Measurements from ENCODE around the gene MSI2. TPM values are rescaled to one million over a fixed set of nuclear protein-coding genes. Genes with fewer than 3 reads are reported as not detected.

MSI2 gene
- total RNA-seq, 1 donor from 2014 or later: 26.6 TPM

- no peak for TF ChIP-seq CTCF (conservative IDR thresholded peaks at IDR 0.05; ENCODE audit: low read depth, low read length)
- no peak overlapping the region for H3K4me3 ChIP-seq (ENCODE audit: low read depth, low read length)
- no peak for DNase-seq (ENCODE audit: low read depth)
These were observed 81.1 kb downstream of the MSI2 start for GRCh38 chr17:57337390-57337789.

GRCh38 chr17:57338257-57338914 lies 82.1 kb downstream of the MSI2 start:
- H3K4me3 ChIP-seq (ENCODE audit: low read depth, low read length): no peak overlapping the region
- no peak for TF ChIP-seq CTCF (conservative IDR thresholded peaks at IDR 0.05; ENCODE audit: low read depth, low read length)
- DNase-seq (ENCODE audit: low read depth): no peak

DNA sequence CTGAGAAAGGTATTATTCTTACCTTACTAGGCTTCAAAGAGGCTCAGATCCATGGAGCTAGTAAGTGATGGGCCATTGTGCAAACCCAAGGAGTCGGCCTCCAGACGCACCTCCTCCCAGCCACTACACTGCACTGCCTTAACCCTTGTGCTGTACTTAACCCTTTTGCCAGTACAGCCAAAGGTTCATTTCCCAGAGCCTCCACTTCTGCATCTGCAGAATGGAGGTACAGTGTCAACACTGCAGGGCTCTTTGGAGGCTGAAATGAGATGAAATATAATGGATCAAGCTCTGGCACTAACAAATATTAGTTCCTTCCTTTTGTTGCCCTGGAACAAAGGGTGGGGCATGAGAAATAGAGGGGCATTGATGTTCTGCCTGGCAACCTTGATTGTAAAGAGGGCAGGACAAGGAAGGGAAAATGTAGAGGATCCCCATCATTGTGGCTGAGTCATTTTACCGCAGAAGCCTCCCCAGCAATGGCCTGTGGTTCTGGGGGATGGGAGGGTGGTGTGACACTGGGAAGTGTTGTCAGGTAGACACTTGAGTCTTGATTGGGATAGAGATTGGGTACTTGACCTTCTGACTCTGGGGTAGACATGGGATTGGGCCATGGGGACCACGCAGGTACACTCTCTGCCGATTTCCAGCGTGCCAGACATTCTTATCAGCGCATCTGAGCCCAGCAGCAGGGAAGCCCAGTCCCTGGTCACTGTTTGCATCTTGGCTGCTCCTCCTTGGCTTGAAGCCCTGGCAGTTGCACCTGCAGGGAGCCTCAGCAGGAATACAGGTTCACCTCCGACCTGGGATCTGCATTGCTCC lies 84.0 kb downstream of the MSI2 start:
- no peak for DNase-seq (ENCODE audit: low read depth)
- H3K4me3 ChIP-seq (ENCODE audit: low read depth, low read length): no peak overlapping the region
- no peak for TF ChIP-seq CTCF (conservative IDR thresholded peaks at IDR 0.05; ENCODE audit: low read depth, low read length)

DNA sequence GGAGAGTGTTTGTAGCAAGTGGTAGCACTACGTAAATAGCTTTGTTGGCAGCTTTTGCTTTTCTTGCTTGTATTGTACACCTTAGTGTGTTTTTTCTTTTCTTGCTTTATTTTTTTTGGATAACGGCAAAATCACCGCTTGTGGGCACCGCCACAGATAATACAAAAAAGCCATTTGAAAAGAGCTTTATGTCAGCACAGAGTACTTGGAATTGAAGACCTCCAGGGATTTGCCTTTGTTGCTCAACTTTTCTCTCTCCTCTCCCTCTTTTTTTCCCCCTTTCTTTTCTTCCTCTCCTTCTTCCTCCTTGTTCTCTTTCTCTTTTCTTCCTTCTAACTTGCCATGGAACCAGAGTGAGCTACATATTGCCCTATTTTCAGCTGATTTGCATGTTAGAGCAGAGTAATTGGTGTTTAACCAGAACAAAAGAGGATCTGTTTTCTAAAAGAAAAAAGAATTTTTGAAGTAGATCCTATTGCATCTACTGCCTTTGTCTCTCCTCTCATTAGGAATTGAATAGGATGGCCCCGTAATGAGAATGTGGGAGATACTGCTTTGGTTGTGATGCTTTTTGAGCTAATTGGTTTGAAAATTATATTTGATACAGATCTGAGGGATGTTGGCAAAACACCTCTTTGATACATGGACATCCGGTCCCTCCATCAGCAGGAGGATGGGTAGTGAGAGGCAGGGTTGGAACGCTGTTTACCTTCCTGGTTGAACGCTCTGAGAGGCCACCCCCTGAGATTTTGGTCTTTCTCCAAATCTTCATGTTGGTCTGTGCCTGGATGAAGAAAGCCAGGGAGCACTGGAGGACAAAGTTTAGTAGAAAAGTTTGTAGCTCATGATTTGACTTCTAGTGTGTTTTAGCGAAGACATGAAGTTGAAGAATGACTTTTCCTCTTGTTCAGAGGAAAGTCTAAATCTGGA lies 85.6 kb downstream of the MSI2 start:
- H3K4me3 ChIP-seq (ENCODE audit: low read depth, low read length): no peak overlapping the region
- no peak for TF ChIP-seq CTCF (conservative IDR thresholded peaks at IDR 0.05; ENCODE audit: low read depth, low read length)
- no peak for DNase-seq (ENCODE audit: low read depth)

GRCh38 chr17:57342963-57343589 lies 86.8 kb downstream of the MSI2 start:
- TF ChIP-seq CTCF (conservative IDR thresholded peaks at IDR 0.05; ENCODE audit: low read depth, low read length): no peak
- no peak overlapping the region for H3K4me3 ChIP-seq (ENCODE audit: low read depth, low read length)
- no peak for DNase-seq (ENCODE audit: low read depth)

- no peak overlapping the region for H3K4me3 ChIP-seq (ENCODE audit: low read depth, low read length)
- TF ChIP-seq CTCF (conservative IDR thresholded peaks at IDR 0.05; ENCODE audit: low read depth, low read length): no peak
- DNase-seq (ENCODE audit: low read depth): no peak
These were observed 87.4 kb downstream of the MSI2 start for GRCh38 chr17:57343717-57344116.
